ENCODE results near the gene BICRAL.
"Not testable (repeated sequence)": the region's sequence is repeated elsewhere in the genome, so short reads cannot be mapped to it uniquely, and the experiment has no call there.

GRCh38 chr6:42880871-42881270 lies 99.0 kb downstream of the BICRAL start:
- not testable (repeated sequence) for TF ChIP-seq RAD21 (IDR thresholded peaks at IDR 0.05; ENCODE audit: low read length); TCF12 (IDR thresholded peaks at IDR 0.05); CTCF (IDR thresholded peaks at IDR 0.05); RFX5 (IDR thresholded peaks at IDR 0.05; ENCODE audit: low read length); JUND (IDR thresholded peaks at IDR 0.05); MXI1 (IDR thresholded peaks at IDR 0.05; ENCODE audit: low read depth, low read length)
